DND-41 (cell line): ENCODE data around the gene TMBIM6.
"Not testable (repeated sequence)": the region's sequence is repeated elsewhere in the genome, so short reads cannot be mapped to it uniquely, and the experiment has no call there.

Source experiments
- ATAC-seq: fragments of 200-7000 bp; cut with Tn5 transposase; 3 replicates; pipeline ENCODE4 v1.9.1; 2021; ENCODE audit warnings: low read depth; ENCODE audit not compliant: insufficient read depth
- DNase-seq: peaks from one replicate; pipeline ENCODE4 v3.0.0-alpha.2; 2020
- H2AFZ ChIP-seq: 2 replicates; pipeline ENCODE4 v1.6.0; 2012; ENCODE audit warnings: low read depth, low read length
- H3K27ac ChIP-seq: 2 replicates; pipeline ENCODE4 v1.5.1; 2012; ENCODE audit warnings: low read length, inconsistent platforms
- H3K27me3 ChIP-seq: fragments of 200-600 bp; sonication (generic); 2 replicates; pipeline ENCODE4 v1.6.0; 2012; ENCODE audit warnings: low read length, mild to moderate bottlenecking, inconsistent platforms; ENCODE audit not compliant: insufficient read depth, poor library complexity
- H3K36me3 ChIP-seq: 2 replicates; pipeline ENCODE4 v1.5.1; 2012; ENCODE audit warnings: low read length, inconsistent platforms; ENCODE audit not compliant: insufficient read depth
- H3K4me1 ChIP-seq: 2 replicates; pipeline ENCODE4 v1.5.1; 2012; ENCODE audit warnings: mild to moderate bottlenecking, low read length; ENCODE audit not compliant: insufficient read depth
- H3K4me2 ChIP-seq: 2 replicates; pipeline ENCODE4 v1.6.0; 2012; ENCODE audit warnings: mild to moderate bottlenecking, moderate library complexity, low read length, inconsistent platforms; ENCODE audit not compliant: insufficient read depth
- H3K4me3 ChIP-seq, 2 experiments: fragments of 200-600 bp in 1 of 2; shearing (Covaris generic) in 1 of 2; 2 replicates each; pipeline ENCODE4 v1.5.1; 2012 to 2016; ENCODE audit warnings: inconsistent platforms in 2 of 2, low read length in 2 of 2, mild to moderate bottlenecking in 2 of 2, low read depth in 1 of 2, moderate library complexity in 1 of 2
- H3K79me2 ChIP-seq: 2 replicates; pipeline ENCODE4 v1.6.0; 2012; ENCODE audit warnings: low read length, inconsistent platforms; ENCODE audit not compliant: insufficient read depth
- H3K9ac ChIP-seq: 2 replicates; pipeline ENCODE4 v1.6.0; 2012; ENCODE audit warnings: low read depth, mild to moderate bottlenecking, inconsistent platforms, low read length, moderate library complexity
- H3K9me3 ChIP-seq: 2 replicates; pipeline ENCODE4 v1.5.1; 2012; ENCODE audit warnings: low read length, moderate library complexity, mild to moderate bottlenecking, inconsistent platforms; ENCODE audit not compliant: insufficient read depth, severe bottlenecking
- H4K20me1 ChIP-seq: 2 replicates; pipeline ENCODE4 v1.6.0; 2012; ENCODE audit warnings: low read length; ENCODE audit not compliant: insufficient read depth
- CTCF ChIP-seq: IDR thresholded peaks from 2 replicates; pipeline ENCODE4 v1.5.1; 2012; ENCODE audit warnings: borderline replicate concordance, low read length, moderate library complexity, mild to moderate bottlenecking; ENCODE audit not compliant: poor library complexity, severe bottlenecking; ENCODE audit errors: extremely low read depth
- EZH2 ChIP-seq: IDR thresholded peaks from 3 replicates; pipeline ENCODE4 v1.6.1; 2012; ENCODE audit warnings: borderline replicate concordance, low read depth, mild to moderate bottlenecking, moderate library complexity, low read length, inconsistent platforms; ENCODE audit not compliant: severe bottlenecking

TMBIM6 gene

GRCh38 chr12:49730568-49731101 is 10.7 kb upstream of the TMBIM6 start:
- H2AFZ ChIP-seq = no peak overlapping the region
- TF ChIP-seq CTCF (no peak), EZH2 (no peak)
- H3K27ac ChIP-seq = no peak overlapping the region
- ATAC-seq = no peak
- H3K9ac ChIP-seq = no peak overlapping the region
- no peaks in the 10 kb centered on the region for H4K20me1 ChIP-seq
- no peak overlapping the region for H3K4me2 ChIP-seq
- DNase-seq = no peak
- no peaks in the 10 kb centered on the region for H3K9me3 ChIP-seq
- H3K79me2 ChIP-seq = no peaks in the 10 kb centered on the region
- H3K4me3 ChIP-seq = no peak overlapping the region
- H3K36me3 ChIP-seq = no peaks in the 10 kb centered on the region
- H3K4me1 ChIP-seq = no peaks in the 10 kb centered on the region
- no peaks in the 10 kb centered on the region for H3K27me3 ChIP-seq

- TF ChIP-seq CTCF = no peak
- TF ChIP-seq EZH2 = no peak
Observed at GRCh38 chr12:49733219-49734017, 7.9 kb upstream of the TMBIM6 start.

GRCh38 chr12:49734900-49735299 is 6.5 kb upstream of the TMBIM6 start:
- H3K79me2 ChIP-seq, DNase-seq, H2AFZ ChIP-seq, H4K20me1 ChIP-seq, H3K4me3 ChIP-seq, H3K4me1 ChIP-seq, ATAC-seq, H3K36me3 ChIP-seq, H3K27ac ChIP-seq, H3K9ac ChIP-seq, H3K27me3 ChIP-seq, H3K9me3 ChIP-seq, H3K4me2 ChIP-seq: not testable (repeated sequence)

More at GRCh38 chr12:49733219-49734017, 7.9 kb upstream of the TMBIM6 start:
- Histone ChIP-seq H3K27me3 (no peaks in the 10 kb centered on the region), H3K27ac (no peak overlapping the region), H3K9ac (no peak overlapping the region), H3K4me2 (no peak overlapping the region), H3K9me3 (no peaks in the 10 kb centered on the region), H2AFZ (no peak overlapping the region), H3K36me3 (no peaks in the 10 kb centered on the region), H3K4me1 (no peaks in the 10 kb centered on the region), H3K4me3 (no peak overlapping the region), H4K20me1 (no peaks in the 10 kb centered on the region), H3K79me2 (no peaks in the 10 kb centered on the region)
- DNase-seq (no peak), ATAC-seq (no peak)

DNA sequence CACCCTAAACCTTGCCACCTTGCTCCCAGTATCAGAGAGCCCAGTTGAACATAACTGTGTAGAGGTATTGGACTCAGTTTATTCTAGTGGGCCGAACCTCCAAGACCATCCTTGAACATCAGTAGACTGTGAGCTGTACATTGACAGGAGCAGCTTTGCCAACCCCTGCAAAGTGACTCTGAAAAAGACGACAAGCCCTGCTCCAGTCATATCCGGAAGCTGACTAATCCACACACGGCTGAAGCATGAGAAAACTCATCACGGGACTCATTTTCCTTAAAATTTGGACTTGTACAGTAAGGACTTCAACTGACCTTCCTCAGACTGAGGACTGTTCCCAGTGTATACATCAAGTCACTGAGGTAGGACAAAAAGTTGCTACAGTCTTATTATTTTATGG is 2.6 kb upstream of the TMBIM6 start:
- H3K9me3 ChIP-seq, H3K27ac ChIP-seq, ATAC-seq, H3K4me3 ChIP-seq, H2AFZ ChIP-seq, H3K36me3 ChIP-seq, H3K9ac ChIP-seq, H3K27me3 ChIP-seq, H3K4me2 ChIP-seq, DNase-seq: not testable (repeated sequence)
- H3K4me1 ChIP-seq = peaks cover 20% of the 10 kb centered on the region
- H4K20me1 ChIP-seq = peaks cover 20% of the 10 kb centered on the region
- H3K79me2 ChIP-seq = peaks cover 23% of the 10 kb centered on the region

- H3K27ac ChIP-seq, H3K9ac ChIP-seq, H3K27me3 ChIP-seq, DNase-seq, ATAC-seq, H3K4me3 ChIP-seq, H3K9me3 ChIP-seq: not testable (repeated sequence)
- peak overlapping the region; percentile 49; the same call in 1 of the 2 replicates for H2AFZ ChIP-seq
- H3K4me1 ChIP-seq = peaks cover 33% of the 10 kb centered on the region
- H3K36me3 ChIP-seq = peaks cover 19% of the 10 kb centered on the region
- H3K79me2 ChIP-seq = peaks cover 39% of the 10 kb centered on the region
- peaks cover 35% of the 10 kb centered on the region for H4K20me1 ChIP-seq
- peak overlapping the region; percentile 67; the same call in 1 of the 2 replicates for H3K4me2 ChIP-seq
Observed at GRCh38 chr12:49740277-49740676, 1.1 kb upstream of the TMBIM6 start.
